Type B pancreatic cell (in vitro differentiated cells): ENCODE data around the gene LGALS14. TPM values are rescaled to one million over a fixed set of nuclear protein-coding genes. Genes with fewer than 3 reads are reported as not detected.

Experiments used
- DNase-seq: peaks from one replicate; pipeline ENCODE4 v3.0.0; 2021; ENCODE audit warnings: mixed read lengths; ENCODE audit not compliant: unreplicated experiment; ENCODE audit errors: extremely low spot score
- H3K27ac Mint-ChIP-seq: 2 replicates; pipeline ENCODE4 v1.8.0; 2021; ENCODE audit warnings: mild to moderate bottlenecking, mixed read lengths
- H3K27me3 Mint-ChIP-seq: 2 replicates; pipeline ENCODE4 v1.8.0; 2021; ENCODE audit warnings: mixed read lengths
- H3K36me3 Mint-ChIP-seq: 2 replicates; pipeline ENCODE4 v1.8.0; 2021; ENCODE audit warnings: mixed read lengths
- H3K4me1 Mint-ChIP-seq: one replicate; pipeline ENCODE4 v1.8.0; 2021; ENCODE audit warnings: mixed read lengths; ENCODE audit not compliant: unreplicated experiment
- H3K4me3 Mint-ChIP-seq: 2 replicates; pipeline ENCODE4 v1.8.0; 2021; ENCODE audit warnings: mild to moderate bottlenecking, mixed read lengths
- H3K9me3 Mint-ChIP-seq: 2 replicates; pipeline ENCODE4 v1.8.0; 2021; ENCODE audit warnings: mixed read lengths
- CTCF ChIP-seq: fragments of 200-600 bp; sonication (generic); conservative IDR thresholded peaks from 2 replicates; pipeline ENCODE4 v1.5.0; 2021; ENCODE audit warnings: antibody characterized with exemption, mild to moderate bottlenecking
- total RNA-seq: library from RNA; stranded (reverse); gene quantifications from 2 replicates; pipeline ENCODE4 v1.2.1, GENCODE V29; 2021; ENCODE audit warnings: low replicate concordance

Gene LGALS14
- total RNA-seq, 1 donor from 2014 or later: not detected

GRCh38 chr19:39731685-39732084 lies 27.4 kb downstream of the LGALS14 start:
- Mint-ChIP-seq H3K4me1 (no peaks in the 10 kb centered on the region), H3K27ac (no peak overlapping the region), H3K27me3 (peaks cover 36% of the 10 kb centered on the region), H3K9me3 (no peaks in the 10 kb centered on the region), H3K4me3 (no peak overlapping the region), H3K36me3 (no peaks in the 10 kb centered on the region)
- no peak for DNase-seq
- no peak for TF ChIP-seq CTCF

- peaks cover 35% of the 10 kb centered on the region for H3K27me3 Mint-ChIP-seq
These were observed 29.6 kb downstream of the LGALS14 start for GRCh38 chr19:39733841-39734240.

DNA sequence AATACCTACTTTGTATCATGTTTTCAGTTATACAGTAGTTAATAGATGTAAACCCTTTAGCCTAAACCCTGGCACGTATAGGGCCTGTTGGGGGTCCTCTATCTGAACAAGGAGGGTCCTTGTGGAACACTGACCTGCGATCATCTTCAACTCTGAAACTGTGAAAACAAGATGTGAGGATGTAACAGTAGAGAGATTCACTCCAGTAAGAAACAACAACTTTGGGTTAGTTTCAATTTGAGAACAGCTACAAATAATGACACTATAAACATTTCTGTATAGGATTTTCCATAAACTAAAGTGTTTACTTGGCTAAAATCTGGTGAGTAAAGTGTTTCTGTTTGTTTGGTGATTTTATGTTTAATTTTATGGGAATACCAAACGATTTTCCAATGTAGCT lies 31.4 kb downstream of the LGALS14 start:
- H3K36me3 Mint-ChIP-seq: no peaks in the 10 kb centered on the region
- no peak for DNase-seq
- H3K4me1 Mint-ChIP-seq: no peaks in the 10 kb centered on the region
- no peak overlapping the region for H3K27ac Mint-ChIP-seq
- H3K4me3 Mint-ChIP-seq: no peak overlapping the region
- TF ChIP-seq CTCF: no peak
- H3K27me3 Mint-ChIP-seq: peaks cover 33% of the 10 kb centered on the region
- no peaks in the 10 kb centered on the region for H3K9me3 Mint-ChIP-seq

More at GRCh38 chr19:39733841-39734240, 29.6 kb downstream of the LGALS14 start:
- TF ChIP-seq CTCF: no peak
- H3K4me3 Mint-ChIP-seq: no peak overlapping the region
- no peaks in the 10 kb centered on the region for H3K36me3 Mint-ChIP-seq
- DNase-seq: no peak
- no peaks in the 10 kb centered on the region for H3K4me1 Mint-ChIP-seq
- no peaks in the 10 kb centered on the region for H3K9me3 Mint-ChIP-seq
- no peak overlapping the region for H3K27ac Mint-ChIP-seq

- H3K4me3 Mint-ChIP-seq: no peak overlapping the region
- TF ChIP-seq CTCF: no peak
- H3K27me3 Mint-ChIP-seq: peaks cover 31% of the 10 kb centered on the region
- no peaks in the 10 kb centered on the region for H3K9me3 Mint-ChIP-seq
- H3K27ac Mint-ChIP-seq: no peak overlapping the region
- no peaks in the 10 kb centered on the region for H3K4me1 Mint-ChIP-seq
- no peak for DNase-seq
- no peaks in the 10 kb centered on the region for H3K36me3 Mint-ChIP-seq
These were observed 31.8 kb downstream of the LGALS14 start for GRCh38 chr19:39736088-39736487.

DNA sequence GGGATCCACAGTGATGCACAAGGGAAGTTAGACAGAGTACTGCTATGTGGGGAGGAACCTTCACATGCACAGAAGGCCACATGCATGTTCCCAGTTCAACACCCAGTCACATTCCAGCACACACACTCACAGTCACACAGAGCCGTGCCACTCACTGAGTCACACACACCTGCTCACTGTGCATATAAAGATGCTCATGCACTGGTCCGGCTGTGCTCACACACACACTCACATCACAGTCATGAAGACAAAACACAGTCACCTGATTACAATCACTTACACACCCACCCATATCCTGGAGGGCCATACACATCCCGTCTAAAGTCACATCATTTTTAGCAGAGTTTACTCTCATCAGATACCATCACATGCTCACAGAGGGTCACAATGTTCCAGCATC lies 33.1 kb downstream of the LGALS14 start:
- Mint-ChIP-seq H3K36me3 (no peaks in the 10 kb centered on the region), H3K9me3 (no peaks in the 10 kb centered on the region), H3K27me3 (peaks cover 37% of the 10 kb centered on the region), H3K27ac (no peak overlapping the region), H3K4me3 (no peak overlapping the region), H3K4me1 (no peaks in the 10 kb centered on the region)
- no peak for TF ChIP-seq CTCF
- no peak for DNase-seq

GRCh38 chr19:39737891-39738290 lies 33.6 kb downstream of the LGALS14 start, which contains the start of gene CLC:
TSS of gene CLC (minus strand) at chr19:39738029. CDS start at chr19:39737952, 77 bp downstream.
- Mint-ChIP-seq H3K36me3 (no peaks in the 10 kb centered on the region), H3K4me1 (no peaks in the 10 kb centered on the region), H3K27me3 (peaks cover 40% of the 10 kb centered on the region), H3K9me3 (no peaks in the 10 kb centered on the region), H3K4me3 (no peak within 1 kb of the TSS), H3K27ac (no peak within 1 kb of the TSS)
- no peak for DNase-seq
- TF ChIP-seq CTCF: no peak
